Stimulated activated CD4-positive, alpha-beta T cell treated with anti-CD3 and anti-CD28 coated beads, Interleukin-1b, Interleukin-23, amount 100 ng/mL, for 48 hours (primary cell): Measurements from ENCODE around the gene GDA.
"Not testable (repeated sequence)": the region's sequence is repeated elsewhere in the genome, so short reads cannot be mapped to it uniquely, and the experiment has no call there.

Source experiments
- DNase-seq: peaks from one replicate; pipeline ENCODE4 v3.0.0-alpha.2; 2020

GDA gene

DNA sequence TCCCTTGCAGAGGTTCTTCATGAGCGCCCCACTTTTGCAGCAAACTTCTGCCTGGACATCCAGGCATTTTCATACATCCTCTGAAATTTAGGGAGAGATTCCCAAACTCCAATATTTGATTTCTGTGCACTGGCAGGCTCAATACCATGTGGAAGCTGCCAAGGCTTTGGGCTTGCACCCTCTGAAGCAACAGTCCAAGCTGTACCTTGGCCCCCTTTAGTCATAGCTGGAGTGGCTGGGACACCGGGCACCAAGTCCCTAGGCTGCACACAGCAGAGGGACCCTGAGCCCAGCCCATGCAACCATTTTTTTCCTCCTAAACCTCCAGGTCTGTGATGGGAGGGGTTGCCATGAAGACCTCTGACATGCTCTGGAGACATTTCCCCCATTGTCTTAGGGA is 141.1 kb downstream of the GDA start:
- no peak for DNase-seq

DNA sequence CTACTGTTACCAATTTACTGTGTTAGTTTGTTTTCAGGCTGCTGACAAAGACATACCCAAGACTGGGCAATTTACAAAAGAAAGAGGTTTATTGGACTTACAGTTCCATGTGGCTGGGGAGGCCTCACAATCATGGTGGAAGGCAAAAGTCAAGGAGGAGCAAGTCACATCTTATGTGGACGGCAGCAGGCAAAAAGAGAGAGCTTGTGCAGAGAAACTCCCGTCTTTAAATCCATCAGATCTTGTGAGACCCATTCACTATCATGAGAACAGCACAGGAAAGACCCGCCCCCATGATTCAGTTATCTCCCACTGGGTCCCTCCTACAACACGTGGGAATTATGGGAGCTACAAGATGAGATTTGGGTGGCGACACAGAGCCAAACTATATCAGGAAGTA is 142.3 kb downstream of the GDA start:
- not testable (repeated sequence) for DNase-seq

DNA sequence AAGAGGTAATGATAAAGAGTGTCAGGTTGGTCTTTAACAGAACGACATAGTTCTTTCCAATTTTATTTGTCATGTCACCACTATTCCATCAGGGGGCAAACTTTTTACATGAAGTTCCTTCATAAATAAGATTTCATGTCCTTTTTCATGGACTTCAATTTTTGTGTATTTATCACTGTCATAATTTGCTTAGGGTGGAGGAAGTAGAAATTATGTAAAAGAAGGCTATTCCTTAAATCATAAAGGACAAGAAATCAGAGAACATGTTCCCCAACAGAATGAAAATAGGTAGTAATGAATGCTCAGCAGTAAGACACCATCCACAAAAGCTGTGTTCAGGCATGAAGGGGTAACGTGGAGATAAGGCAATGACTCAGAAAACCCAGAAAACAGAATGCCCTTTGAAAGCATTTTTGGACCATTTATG is 143.0 kb downstream of the GDA start:
- no peak for DNase-seq

DNA sequence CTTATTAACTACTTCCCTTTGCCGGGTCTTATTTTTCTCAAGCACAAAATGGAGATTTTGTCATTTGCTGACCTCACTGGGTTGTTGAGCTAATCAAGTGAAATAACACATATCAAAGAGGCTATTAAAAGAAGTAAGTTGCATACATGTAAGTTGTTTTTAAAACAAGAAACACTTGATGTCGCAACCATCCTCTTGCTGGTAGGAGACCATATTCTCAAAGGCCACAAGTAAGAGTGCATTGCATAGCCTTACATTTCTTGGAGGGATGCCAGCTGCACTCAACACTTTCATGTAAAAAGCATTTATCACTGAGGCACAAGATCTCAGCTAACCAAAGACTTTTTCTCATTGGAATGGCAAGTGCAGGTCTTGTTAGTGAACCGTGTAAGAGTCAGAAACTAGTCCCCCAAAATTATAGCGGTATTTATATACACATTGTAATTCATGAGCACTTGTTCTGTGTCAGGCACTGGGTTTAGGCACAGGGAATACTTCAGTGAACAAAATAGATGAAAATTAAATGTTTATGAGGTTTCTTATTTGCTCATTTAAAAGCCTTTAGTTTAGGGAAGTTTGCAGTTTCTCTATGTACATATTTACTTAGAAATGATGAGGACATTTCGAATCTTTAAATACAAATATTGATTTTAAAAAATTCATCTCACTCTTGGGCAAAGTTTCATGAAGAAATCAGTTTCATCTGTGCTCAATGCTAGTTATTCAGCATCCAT is 143.8 kb downstream of the GDA start:
- no peak for DNase-seq

DNA sequence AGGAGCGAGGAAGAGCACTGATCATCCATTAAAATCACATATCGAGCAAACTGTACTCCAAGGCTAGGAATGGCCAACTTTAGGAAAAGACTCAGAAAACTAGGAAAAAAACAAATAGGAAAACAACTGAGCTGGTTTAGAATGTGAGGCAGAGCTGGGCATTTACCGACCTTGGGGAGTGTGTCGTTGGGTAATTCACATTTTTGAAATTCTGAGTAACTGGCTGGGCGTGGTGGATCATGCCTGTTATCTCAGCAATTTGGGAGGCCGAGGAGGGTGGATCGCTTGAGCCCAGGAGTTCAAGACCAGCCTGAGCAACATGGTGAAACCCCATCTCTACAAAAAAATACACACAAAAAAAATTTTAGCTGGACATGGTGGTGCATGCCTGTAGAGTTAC is 145.7 kb downstream of the GDA start:
- DNase-seq = no peak

DNA sequence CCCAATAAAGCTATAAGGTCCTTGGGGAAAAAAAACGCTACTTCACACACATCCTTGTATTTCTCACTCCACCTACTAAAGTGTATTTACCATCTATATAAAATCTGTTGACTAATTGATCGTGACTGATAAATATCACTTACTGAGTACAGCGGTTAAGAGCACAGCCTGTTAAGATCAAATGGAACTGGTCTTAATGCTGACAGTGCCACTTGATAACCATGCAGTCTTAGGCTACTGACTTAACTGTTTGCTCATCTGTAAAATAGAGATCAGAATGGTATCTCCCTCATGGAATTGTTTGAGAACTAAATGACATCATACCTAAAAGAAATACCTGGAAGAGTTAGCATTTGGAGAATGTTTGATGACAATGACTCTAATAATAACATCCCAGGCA is 148.3 kb downstream of the GDA start:
- no peak for DNase-seq

DNA sequence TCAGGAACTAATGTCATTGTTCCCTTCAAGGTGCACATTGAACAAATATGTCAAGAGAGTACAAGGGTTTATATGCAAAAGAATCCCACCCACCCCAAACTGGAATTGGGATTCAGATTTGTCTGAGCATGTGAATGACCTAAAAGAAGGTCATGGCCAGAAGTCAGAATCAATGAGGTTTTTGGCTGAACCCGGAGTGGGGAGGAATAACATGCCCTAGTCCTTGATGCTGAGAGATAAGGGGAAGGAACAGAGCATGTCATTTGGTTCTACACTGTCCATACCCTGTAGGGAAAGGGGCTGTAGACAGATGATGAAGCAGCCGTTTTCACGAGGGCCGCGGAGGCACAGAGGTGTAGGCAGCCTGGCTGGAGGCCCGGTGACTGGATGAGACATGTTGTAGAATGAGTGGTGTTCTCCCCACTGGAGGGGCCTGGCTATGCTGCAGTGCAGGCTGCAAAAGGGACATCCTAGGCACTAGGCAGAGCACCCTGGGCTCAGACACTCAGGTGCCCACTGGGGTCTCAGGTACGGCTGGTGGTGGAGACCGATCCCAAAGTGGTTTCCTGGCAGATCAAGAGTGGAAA is 149.9 kb downstream of the GDA start:
- no peak for DNase-seq

DNA sequence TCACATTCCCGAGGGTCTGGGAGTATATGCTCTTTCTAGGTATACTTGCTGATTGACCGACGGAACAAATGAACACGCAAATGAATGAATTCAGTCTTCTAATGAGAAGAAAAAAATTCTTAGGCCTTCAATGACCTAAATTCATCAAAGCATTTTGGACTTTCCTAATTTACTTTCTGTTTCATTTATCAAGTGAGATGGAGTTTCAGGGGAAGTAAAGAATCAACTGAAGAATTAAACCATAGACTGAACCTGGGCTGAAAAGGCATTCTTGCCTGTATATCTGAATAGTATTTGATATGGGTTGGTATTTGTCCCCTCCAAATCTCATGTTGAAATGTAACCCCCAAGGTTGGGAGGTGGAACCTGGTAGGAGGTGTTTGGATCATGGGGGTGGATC is 151.6 kb downstream of the GDA start:
- no peak for DNase-seq
